Tibial artery (tissue), 4 donors: Measurements from ENCODE around the gene ATXN7.

Experiments used
- DNase-seq, 2 donors: peaks; one replicate each; pipeline ENCODE4 v3.0.0-alpha.2; 2019
- H3K27ac ChIP-seq, 2 donors: fragments of 200-600 bp; sonication (generic) in 1 of 2; 1 replicate in 1 of 2; 2 replicates in 1 of 2; pipeline ENCODE4 v1.5.1; 2018 to 2019; ENCODE audit warnings: mild to moderate bottlenecking in 1 of 2
- H3K27me3 ChIP-seq, 2 donors: fragments of 200-600 bp; sonication (generic) in 1 of 2; one replicate each; pipeline versions ENCODE4 v1.5.1 to v1.6.0; 2016 to 2019
- H3K36me3 ChIP-seq, 3 donors: fragments of 200-600 bp; sonication (generic) in 2 of 3; one replicate each; pipeline ENCODE4 v1.5.1; 2016 to 2019; ENCODE audit warnings: mild to moderate bottlenecking in 2 of 3
- H3K4me1 ChIP-seq, 4 donors: fragments of 200-600 bp; sonication (generic) in 2 of 4; 1 replicate in 3 of 4; 2 replicates in 1 of 4; pipeline ENCODE4 v1.5.1; 2016 to 2019
- H3K4me3 ChIP-seq, 2 donors: fragments of 200-600 bp; sonication (generic) in 1 of 2; 1 replicate in 1 of 2; 2 replicates in 1 of 2; pipeline ENCODE4 v1.5.1; 2018 to 2019; ENCODE audit warnings: mild to moderate bottlenecking in 2 of 2
- H3K9me3 ChIP-seq, 3 donors: fragments of 200-600 bp; sonication (generic) in 1 of 3; one replicate each; pipeline ENCODE4 v1.5.1; 2016 to 2019
- CTCF ChIP-seq, 2 experiments: fragments of 200-600 bp in 1 of 2; fragments of 450-650 bp in 1 of 2; IDR thresholded peaks; one replicate each; pipeline ENCODE4 v1.5.1; 2017 to 2019; ENCODE audit warnings: antibody characterized with exemption in 2 of 2, mild to moderate bottlenecking in 1 of 2, moderate library complexity in 1 of 2
- intact Hi-C: fragments of 100-400 bp; cut with DNase I; formaldehyde crosslinking; loops from one replicate; pipeline ENCODE4 v1.15.0; 2023; ENCODE audit warnings: low total_unique reads

Gene ATXN7

GRCh38 chr3:63993653-63994079 lies 130.0 kb downstream of the ATXN7 start:
- peaks cover 50 to 84% (median 77%) of the 10 kb centered on the region in 3 donors for H3K36me3 ChIP-seq
- peak; percentile 90 to 95 for TF ChIP-seq CTCF (IDR thresholded peaks at IDR 0.05)
- no peaks in the 10 kb centered on the region for H3K4me1 ChIP-seq
- H3K27ac ChIP-seq: no peak overlapping the region
- H3K27me3 ChIP-seq: no peaks in the 10 kb centered on the region
- no peak overlapping the region for H3K4me3 ChIP-seq
- no peaks in the 10 kb centered on the region for H3K9me3 ChIP-seq
- intact Hi-C loops: loop anchor here (10.0 kb wide), 1 partner anchor 79 kb away; the partner anchor contains the start of gene SCAANT1
- DNase-seq: peak; percentile 74 to 77

- Histone ChIP-seq H3K4me3 (no peak overlapping the region), H3K4me1 (peaks cover 0 to 5% (median 0%) of the 10 kb centered on the region in 4 donors), H3K27ac (no peak overlapping the region), H3K27me3 (no peaks in the 10 kb centered on the region), H3K36me3 (peaks cover 39 to 84% (median 71%) of the 10 kb centered on the region in 3 donors), H3K9me3 (no peaks in the 10 kb centered on the region)
- TF ChIP-seq CTCF (IDR thresholded peaks at IDR 0.05): no peak
- no peak for DNase-seq
- intact Hi-C loops: loop anchor here (10.0 kb wide), 1 partner anchor 80 kb away; the partner anchor contains the start of gene SCAANT1
Observed at GRCh38 chr3:63995086-63995485, 131.4 kb downstream of the ATXN7 start.

GRCh38 chr3:63998852-63999754 lies 135.4 kb downstream of the ATXN7 start:
- Histone ChIP-seq H3K9me3 (no peaks in the 10 kb centered on the region), H3K27me3 (no peaks in the 10 kb centered on the region), H3K4me1 (peaks cover 0 to 5% (median 0%) of the 10 kb centered on the region in 4 donors), H3K27ac (peak overlapping the region in 1 of 2 donors; percentile 13), H3K4me3 (no peak overlapping the region), H3K36me3 (peaks cover 23 to 73% (median 51%) of the 10 kb centered on the region in 3 donors)
- no peak for TF ChIP-seq CTCF (IDR thresholded peaks at IDR 0.05)
- DNase-seq: no peak
- intact Hi-C loops: loop anchor here (10.0 kb wide), 1 partner anchor 84 kb away; the partner anchor contains the start of gene SCAANT1

- DNase-seq: no peak
- no peaks in the 10 kb centered on the region for H3K27me3 ChIP-seq
- H3K4me1 ChIP-seq: peaks cover 0 to 5% (median 0%) of the 10 kb centered on the region in 4 donors
- H3K4me3 ChIP-seq: no peak overlapping the region
- peaks cover 26 to 75% (median 44%) of the 10 kb centered on the region in 3 donors for H3K36me3 ChIP-seq
- H3K9me3 ChIP-seq: no peaks in the 10 kb centered on the region
- TF ChIP-seq CTCF (IDR thresholded peaks at IDR 0.05): no peak
- intact Hi-C loops: no loop called here
- H3K27ac ChIP-seq: no peak overlapping the region
Observed at GRCh38 chr3:64000453-64001055, 136.9 kb downstream of the ATXN7 start.

GRCh38 chr3:64002233-64002632 lies 138.6 kb downstream of the ATXN7 start:
- Histone ChIP-seq H3K27me3 (no peaks in the 10 kb centered on the region), H3K27ac (no peak overlapping the region), H3K9me3 (no peaks in the 10 kb centered on the region), H3K4me1 (peaks cover 0 to 5% (median 0%) of the 10 kb centered on the region in 4 donors), H3K36me3 (peaks cover 21 to 75% (median 42%) of the 10 kb centered on the region in 3 donors), H3K4me3 (no peak overlapping the region)
- intact Hi-C loops: no loop called here
- DNase-seq: no peak
- no peak for TF ChIP-seq CTCF (IDR thresholded peaks at IDR 0.05)
